HepG2 (cell line): ENCODE measurements around the gene RBCK1. TPM values are rescaled to one million over a fixed set of nuclear protein-coding genes. Genes with fewer than 3 reads are reported as not detected.

ENCODE experiments used
- DZIP1 ChIP-seq: sonication (generic); formaldehyde crosslinking; IDR thresholded peaks from 2 replicates; pipeline ENCODE4 v1.5.0; 2020; ENCODE audit warnings: mild to moderate bottlenecking, missing genetic modification reagents
- ELF1 ChIP-seq: sonication (generic); formaldehyde crosslinking; IDR thresholded peaks from 2 replicates; pipeline ENCODE4 v1.4.0; 2020; ENCODE audit warnings: missing genetic modification reagents
- KDM5A ChIP-seq: fragments of 200-600 bp; sonication (generic); IDR thresholded peaks from 2 replicates; pipeline ENCODE4 v1.7.0; 2018; ENCODE audit warnings: antibody characterized with exemption, mild to moderate bottlenecking, low read length, borderline replicate concordance
- KLF12 ChIP-seq: sonication (generic); formaldehyde crosslinking; IDR thresholded peaks from 2 replicates; pipeline ENCODE4 v1.4.0; 2020; ENCODE audit warnings: missing genetic modification reagents, borderline replicate concordance
- LBX2 ChIP-seq: sonication (generic); formaldehyde crosslinking; IDR thresholded peaks from 2 replicates; pipeline ENCODE4 v1.5.0; 2020; ENCODE audit warnings: missing genetic modification reagents, mild to moderate bottlenecking, borderline replicate concordance
- NR2F1 ChIP-seq, 2 experiments: fragments of 450-650 bp in 1 of 2; formaldehyde crosslinking in 1 of 2; IDR thresholded peaks; 2 replicates each; pipeline versions ENCODE4 v1.5.0 to v1.6.1; 2016 to 2020; ENCODE audit warnings: mild to moderate bottlenecking in 1 of 2, missing compliant biosample characterization in 1 of 2, missing genetic modification reagents in 1 of 2, moderate library complexity in 1 of 2
- NR2F6 ChIP-seq, 2 experiments: IDR thresholded peaks; 2 replicates each; pipeline ENCODE4 v1.6.1; 2016; ENCODE audit warnings: antibody characterized with exemption in 1 of 2, mild to moderate bottlenecking in 1 of 2
- ZNF232 ChIP-seq: sonication (generic); formaldehyde crosslinking; IDR thresholded peaks from 2 replicates; pipeline ENCODE4 v1.4.0; 2020; ENCODE audit warnings: missing genetic modification reagents, borderline replicate concordance
- ZNF274 ChIP-seq: sonication (generic); formaldehyde crosslinking; IDR thresholded peaks from 2 replicates; pipeline ENCODE4 v1.5.1; 2020; ENCODE audit warnings: mild to moderate bottlenecking, missing genetic modification reagents
- ZNF33B ChIP-seq: sonication (generic); formaldehyde crosslinking; IDR thresholded peaks from 2 replicates; pipeline ENCODE4 v1.5.1; 2020; ENCODE audit warnings: mild to moderate bottlenecking, missing genetic modification reagents
- ZNF350 ChIP-seq: sonication (generic); formaldehyde crosslinking; IDR thresholded peaks from 2 replicates; pipeline ENCODE4 v1.4.0; 2020; ENCODE audit warnings: mild to moderate bottlenecking, low read depth, missing genetic modification reagents, borderline replicate concordance
- ZNF580 ChIP-seq: IDR thresholded peaks from 2 replicates; pipeline ENCODE4 v1.6.1; 2016; ENCODE audit warnings: low read depth, borderline replicate concordance
- ZNF788 ChIP-seq: sonication (generic); formaldehyde crosslinking; IDR thresholded peaks from 2 replicates; pipeline ENCODE4 v1.5.0; 2020; ENCODE audit warnings: mild to moderate bottlenecking, missing genetic modification reagents, borderline replicate concordance
- ZNF891 ChIP-seq: sonication (generic); formaldehyde crosslinking; IDR thresholded peaks from 2 replicates; pipeline ENCODE4 v1.5.0; 2020; ENCODE audit warnings: mild to moderate bottlenecking, missing genetic modification reagents
- polyA plus RNA-seq, 8 experiments: library from polyadenylated mRNA; depleted of rRNA in 3 of 8; stranded (reverse) in 7 of 8; unstranded in 1 of 8; fragments of >200 nt; fragmentation: Illumina TruSeq in 4 of 8; extraction: Trizol in 4 of 8; gene quantifications; 2 replicates each; pipeline versions ENCODE4 v1.2.1 to v1.2.3, GENCODE V29; 2011 to 2016; ENCODE audit warnings: low read depth in 4 of 8, missing spikeins in 1 of 8, mixed read lengths in 1 of 8; ENCODE audit not compliant: insufficient read depth in 1 of 8
- total RNA-seq, 5 experiments: library from RNA; depleted of rRNA; stranded (reverse); fragments of >200 nt; fragmentation: Illumina TruSeq; extraction: Trizol; gene quantifications; 2 replicates each; pipeline ENCODE4 v1.2.3, GENCODE V29; 2016; ENCODE audit warnings: low read depth in 1 of 5
- TF ChIP-seq, protein P1 (sequence below): sonication (generic); formaldehyde crosslinking; IDR thresholded peaks from 2 replicates; pipeline ENCODE4 v1.5.1; 2020; ENCODE audit warnings: mild to moderate bottlenecking, missing genetic modification reagents, borderline replicate concordance
- TF ChIP-seq, protein P2 (sequence below): sonication (generic); formaldehyde crosslinking; IDR thresholded peaks from 2 replicates; pipeline ENCODE4 v1.5.0; 2020; ENCODE audit warnings: missing genetic modification reagents
- TF ChIP-seq, protein P3 (sequence below): sonication (generic); formaldehyde crosslinking; IDR thresholded peaks from 2 replicates; pipeline ENCODE4 v1.4.0; 2020; ENCODE audit warnings: missing genetic modification reagents, borderline replicate concordance

The RBCK1 gene
- total and polyA plus RNA-seq, 2 of the 13 experiments (the other 11 are each of a cell fraction or from before 2014, with no cell fraction given), result 149 to 215 TPM

DNA sequence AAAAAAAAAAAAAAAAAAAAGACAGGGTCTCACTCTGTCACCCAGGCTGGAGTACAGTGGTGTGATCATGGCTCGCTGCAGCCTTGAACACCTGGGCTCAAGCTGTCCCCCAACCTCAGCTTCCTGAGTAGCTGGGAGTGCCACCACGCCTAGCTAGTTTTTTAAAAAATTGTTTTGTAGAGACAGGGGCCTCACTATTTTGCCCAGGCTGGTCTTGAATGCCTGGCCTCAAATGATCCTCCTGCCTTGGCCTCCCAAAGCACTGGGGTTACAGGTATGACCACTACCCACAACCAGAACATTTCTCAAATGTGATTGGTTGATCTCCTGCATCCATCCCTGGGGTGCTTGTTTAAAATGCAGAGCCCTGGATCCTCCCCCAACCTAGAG, 5.6 kb upstream of the RBCK1 start (continued):
- TF ChIP-seq LBX2 (CRISPR knock-in tag) (no peak), ZNF33B (CRISPR knock-in tag) (no peak), KLF12 (CRISPR knock-in tag) (peak; percentile 41; the same call in 1 of the 2 replicates), ELF1 (CRISPR knock-in tag) (0 out of 2 replicates have a peak, but pooled peaks have one; percentile 9), NR2F1 (CRISPR knock-in tag; IDR thresholded peaks at IDR 0.05) (peak in 1 of 2 experiments; percentile 5; a peak in 2 of 4 replicates), ZNF274 (CRISPR knock-in tag) (no peak), ZNF580 (CRISPR knock-in tag) (peak; percentile 12; the same call in 1 of the 2 replicates), KDM5A (no peak), ZNF788 (CRISPR knock-in tag) (0 out of 2 replicates have a peak, but pooled peaks have one; percentile 16), ZNF232 (CRISPR knock-in tag) (0 out of 2 replicates have a peak, but pooled peaks have one; percentile 31), ZNF350 (peak; percentile 45; the same call in 1 of the 2 replicates), NR2F6 (IDR thresholded peaks at IDR 0.05) (no peak), NR2F6 (CRISPR knock-in tag; IDR thresholded peaks at IDR 0.05) (no peak), ZNF891 (CRISPR knock-in tag) (0 out of 2 replicates have a peak, but pooled peaks have one; percentile 45), DZIP1 (CRISPR knock-in tag) (peak; percentile 65; the same call in 1 of the 2 replicates)
- TF ChIP-seq, protein P1, sequence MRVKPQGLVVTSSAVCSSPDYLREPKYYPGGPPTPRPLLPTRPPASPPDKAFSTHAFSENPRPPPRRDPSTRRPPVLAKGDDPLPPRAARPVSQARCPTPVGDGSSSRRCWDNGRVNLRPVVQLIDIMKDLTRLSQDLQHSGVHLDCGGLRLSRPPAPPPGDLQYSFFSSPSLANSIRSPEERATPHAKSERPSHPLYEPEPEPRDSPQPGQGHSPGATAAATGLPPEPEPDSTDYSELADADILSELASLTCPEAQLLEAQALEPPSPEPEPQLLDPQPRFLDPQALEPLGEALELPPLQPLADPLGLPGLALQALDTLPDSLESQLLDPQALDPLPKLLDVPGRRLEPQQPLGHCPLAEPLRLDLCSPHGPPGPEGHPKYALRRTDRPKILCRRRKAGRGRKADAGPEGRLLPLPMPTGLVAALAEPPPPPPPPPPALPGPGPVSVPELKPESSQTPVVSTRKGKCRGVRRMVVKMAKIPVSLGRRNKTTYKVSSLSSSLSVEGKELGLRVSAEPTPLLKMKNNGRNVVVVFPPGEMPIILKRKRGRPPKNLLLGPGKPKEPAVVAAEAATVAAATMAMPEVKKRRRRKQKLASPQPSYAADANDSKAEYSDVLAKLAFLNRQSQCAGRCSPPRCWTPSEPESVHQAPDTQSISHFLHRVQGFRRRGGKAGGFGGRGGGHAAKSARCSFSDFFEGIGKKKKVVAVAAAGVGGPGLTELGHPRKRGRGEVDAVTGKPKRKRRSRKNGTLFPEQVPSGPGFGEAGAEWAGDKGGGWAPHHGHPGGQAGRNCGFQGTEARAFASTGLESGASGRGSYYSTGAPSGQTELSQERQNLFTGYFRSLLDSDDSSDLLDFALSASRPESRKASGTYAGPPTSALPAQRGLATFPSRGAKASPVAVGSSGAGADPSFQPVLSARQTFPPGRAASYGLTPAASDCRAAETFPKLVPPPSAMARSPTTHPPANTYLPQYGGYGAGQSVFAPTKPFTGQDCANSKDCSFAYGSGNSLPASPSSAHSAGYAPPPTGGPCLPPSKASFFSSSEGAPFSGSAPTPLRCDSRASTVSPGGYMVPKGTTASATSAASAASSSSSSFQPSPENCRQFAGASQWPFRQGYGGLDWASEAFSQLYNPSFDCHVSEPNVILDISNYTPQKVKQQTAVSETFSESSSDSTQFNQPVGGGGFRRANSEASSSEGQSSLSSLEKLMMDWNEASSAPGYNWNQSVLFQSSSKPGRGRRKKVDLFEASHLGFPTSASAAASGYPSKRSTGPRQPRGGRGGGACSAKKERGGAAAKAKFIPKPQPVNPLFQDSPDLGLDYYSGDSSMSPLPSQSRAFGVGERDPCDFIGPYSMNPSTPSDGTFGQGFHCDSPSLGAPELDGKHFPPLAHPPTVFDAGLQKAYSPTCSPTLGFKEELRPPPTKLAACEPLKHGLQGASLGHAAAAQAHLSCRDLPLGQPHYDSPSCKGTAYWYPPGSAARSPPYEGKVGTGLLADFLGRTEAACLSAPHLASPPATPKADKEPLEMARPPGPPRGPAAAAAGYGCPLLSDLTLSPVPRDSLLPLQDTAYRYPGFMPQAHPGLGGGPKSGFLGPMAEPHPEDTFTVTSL, result 0 out of 2 replicates have a peak, but pooled peaks have one; percentile 43
- TF ChIP-seq, protein P2, sequence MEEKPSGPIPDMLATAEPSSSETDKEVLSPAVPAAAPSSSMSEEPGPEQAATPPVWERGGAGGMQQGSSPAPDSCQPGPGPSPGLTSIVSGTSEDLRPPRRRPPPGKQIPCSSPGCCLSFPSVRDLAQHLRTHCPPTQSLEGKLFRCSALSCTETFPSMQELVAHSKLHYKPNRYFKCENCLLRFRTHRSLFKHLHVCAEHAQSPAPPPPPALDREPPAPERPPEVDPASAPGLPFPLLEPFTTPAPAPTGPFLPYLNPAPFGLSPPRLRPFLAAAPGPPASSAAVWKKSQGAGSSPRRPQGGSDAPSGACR, result peak; percentile 24; the same call in 1 of the 2 replicates
- TF ChIP-seq, protein P3, sequence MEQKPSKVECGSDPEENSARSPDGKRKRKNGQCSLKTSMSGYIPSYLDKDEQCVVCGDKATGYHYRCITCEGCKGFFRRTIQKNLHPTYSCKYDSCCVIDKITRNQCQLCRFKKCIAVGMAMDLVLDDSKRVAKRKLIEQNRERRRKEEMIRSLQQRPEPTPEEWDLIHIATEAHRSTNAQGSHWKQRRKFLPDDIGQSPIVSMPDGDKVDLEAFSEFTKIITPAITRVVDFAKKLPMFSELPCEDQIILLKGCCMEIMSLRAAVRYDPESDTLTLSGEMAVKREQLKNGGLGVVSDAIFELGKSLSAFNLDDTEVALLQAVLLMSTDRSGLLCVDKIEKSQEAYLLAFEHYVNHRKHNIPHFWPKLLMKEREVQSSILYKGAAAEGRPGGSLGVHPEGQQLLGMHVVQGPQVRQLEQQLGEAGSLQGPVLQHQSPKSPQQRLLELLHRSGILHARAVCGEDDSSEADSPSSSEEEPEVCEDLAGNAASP (CRISPR knock-in tag), result 0 out of 2 replicates have a peak, but pooled peaks have one; percentile 44
